C4-2B (cell line): ENCODE data around the gene NCK2.
A peak's percentile ranks its signal among the peaks of the same experiment; 100 is the strongest.

Source experiments
- CTCF ChIP-seq: fragments of 450-650 bp; conservative IDR thresholded peaks from 2 replicates; pipeline ENCODE4 v1.5.1; 2017; ENCODE audit warnings: mild to moderate bottlenecking
- ZFX ChIP-seq: fragments of 450-650 bp; IDR thresholded peaks from 2 replicates; pipeline ENCODE4 v1.6.1; 2017

- TF ChIP-seq CTCF, result peak; percentile 19
- TF ChIP-seq ZFX, result no peak
Measured at GRCh38 chr2:105789745-105790460, 45.2 kb downstream of the NCK2 start.
